Renal cortical epithelial cell (primary cell): ENCODE data around the gene UBE2QL1. TPM values are rescaled to one million over a fixed set of nuclear protein-coding genes. Genes with fewer than 3 reads are reported as not detected.
"Not testable (repeated sequence)": the region's sequence is repeated elsewhere in the genome, so short reads cannot be mapped to it uniquely, and the experiment has no call there.

Source experiments
- DNase-seq: peaks from one replicate; pipeline ENCODE4 v3.0.0-alpha.2; 2011; ENCODE audit warnings: low read depth
- total RNA-seq: library from RNA; depleted of rRNA; stranded (reverse); fragments of >200 nt; gene quantifications from 2 replicates; pipeline ENCODE4 v1.2.3, GENCODE V29; 2014

UBE2QL1 gene
- total RNA-seq, 1 donor from 2014 or later: not detected

- no peak for DNase-seq
Observed at GRCh38 chr5:6496636-6497035, 48.0 kb downstream of the UBE2QL1 start.

GRCh38 chr5:6497262-6497661 lies 48.6 kb downstream of the UBE2QL1 start:
- no peak for DNase-seq

GRCh38 chr5:6498968-6499367 lies 50.3 kb downstream of the UBE2QL1 start:
- no peak for DNase-seq

- DNase-seq: no peak
Observed at GRCh38 chr5:6501701-6502100, 53.0 kb downstream of the UBE2QL1 start.

- DNase-seq: no peak
Observed at GRCh38 chr5:6502421-6502820, 53.8 kb downstream of the UBE2QL1 start.

- no peak for DNase-seq
Observed at GRCh38 chr5:6503342-6503741, 54.7 kb downstream of the UBE2QL1 start.

- peak; percentile 27 for DNase-seq
Observed at GRCh38 chr5:6504677-6505415, 56.2 kb downstream of the UBE2QL1 start.

GRCh38 chr5:6505416-6505755 lies 56.7 kb downstream of the UBE2QL1 start:
- DNase-seq: no peak

GRCh38 chr5:6505783-6506557 lies 57.3 kb downstream of the UBE2QL1 start:
- DNase-seq: no peak

GRCh38 chr5:6506611-6507010 lies 58.0 kb downstream of the UBE2QL1 start:
- no peak for DNase-seq

GRCh38 chr5:6508931-6509330 lies 60.3 kb downstream of the UBE2QL1 start:
- no peak for DNase-seq

- DNase-seq: peak; percentile 5
Observed at GRCh38 chr5:6510132-6510531, 61.5 kb downstream of the UBE2QL1 start.

- DNase-seq: no peak
Observed at GRCh38 chr5:6510973-6511372, 62.3 kb downstream of the UBE2QL1 start.

GRCh38 chr5:6515812-6516211 lies 67.2 kb downstream of the UBE2QL1 start:
- not testable (repeated sequence) for DNase-seq

GRCh38 chr5:6516823-6517222 lies 68.2 kb downstream of the UBE2QL1 start:
- DNase-seq: no peak

GRCh38 chr5:6517510-6517909 lies 68.9 kb downstream of the UBE2QL1 start:
- no peak for DNase-seq

- no peak for DNase-seq
Observed at GRCh38 chr5:6518298-6519057, 69.8 kb downstream of the UBE2QL1 start.

- no peak for DNase-seq
Observed at GRCh38 chr5:6520201-6520600, 71.5 kb downstream of the UBE2QL1 start.

GRCh38 chr5:6522331-6522730 lies 73.7 kb downstream of the UBE2QL1 start:
- DNase-seq: no peak

GRCh38 chr5:6522923-6523322 lies 74.3 kb downstream of the UBE2QL1 start:
- DNase-seq: no peak

- DNase-seq: no peak
Observed at GRCh38 chr5:6525422-6525821, 76.8 kb downstream of the UBE2QL1 start.

- no peak for DNase-seq
Observed at GRCh38 chr5:6525910-6526309, 77.3 kb downstream of the UBE2QL1 start.
